Activated naive CD8-positive, alpha-beta T cell treated with anti-CD3 and anti-CD28 coated beads for 36 hours (primary cell): Measurements from ENCODE around the gene EML4. TPM values are rescaled to one million over a fixed set of nuclear protein-coding genes. Genes with fewer than 3 reads are reported as not detected.

ENCODE experiments used
- DNase-seq: peaks from one replicate; pipeline ENCODE4 v3.0.0; 2021
- H3K27ac Mint-ChIP-seq: one replicate; pipeline ENCODE4 v1.8.0; 2022; ENCODE audit warnings: mild to moderate bottlenecking, moderate library complexity, mixed read lengths
- H3K27me3 Mint-ChIP-seq: one replicate; pipeline ENCODE4 v1.8.0; 2022; ENCODE audit warnings: mild to moderate bottlenecking, mixed read lengths
- H3K36me3 Mint-ChIP-seq: one replicate; pipeline ENCODE4 v1.8.0; 2021; ENCODE audit warnings: mild to moderate bottlenecking, mixed read lengths
- H3K4me1 Mint-ChIP-seq: one replicate; pipeline ENCODE4 v1.8.0; 2021; ENCODE audit warnings: mixed read lengths
- H3K4me3 Mint-ChIP-seq: one replicate; pipeline ENCODE4 v1.8.0; 2022; ENCODE audit warnings: mild to moderate bottlenecking, moderate library complexity, mixed read lengths
- H3K9me3 Mint-ChIP-seq: one replicate; pipeline ENCODE4 v1.8.0; 2022; ENCODE audit warnings: mixed read lengths
- total RNA-seq, 2 experiments: library from RNA; stranded (reverse); gene quantifications; one replicate each; pipeline ENCODE4 v1.2.3, GENCODE V29; 2021

EML4 gene
- total RNA-seq, 2 experiments from 2014 or later: 60.0 to 64.6 TPM

GRCh38 chr2:42178335-42178734 is 9.2 kb downstream of the EML4 start:
- H3K27ac Mint-ChIP-seq: no peak overlapping the region
- no peak overlapping the region for H3K4me3 Mint-ChIP-seq
- no peaks in the 10 kb centered on the region for H3K27me3 Mint-ChIP-seq
- no peak for DNase-seq
- H3K4me1 Mint-ChIP-seq: peaks cover 61% of the 10 kb centered on the region
- H3K9me3 Mint-ChIP-seq: peaks cover 1% of the 10 kb centered on the region
- peaks cover 23% of the 10 kb centered on the region for H3K36me3 Mint-ChIP-seq

DNA sequence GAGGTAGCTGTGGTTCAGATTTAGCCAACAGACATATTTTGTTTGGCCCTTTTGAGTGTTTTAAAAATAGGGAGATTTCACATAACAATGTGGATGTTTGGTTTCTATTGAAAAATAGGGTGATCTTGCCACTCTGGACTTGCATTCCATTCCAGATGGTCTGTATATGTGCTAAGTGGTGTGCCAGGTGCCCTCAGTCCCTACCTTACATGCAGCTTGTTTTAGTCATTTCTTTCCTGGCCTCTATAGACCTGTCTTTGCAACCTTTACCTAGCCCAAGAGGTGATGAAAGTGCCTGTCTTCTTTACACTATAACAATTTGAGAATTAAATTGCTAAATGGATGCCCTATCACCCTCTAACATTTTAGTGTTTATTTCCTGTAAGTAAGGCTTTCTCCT is 11.1 kb downstream of the EML4 start:
- peak overlapping the region; percentile 46 for H3K27ac Mint-ChIP-seq
- H3K36me3 Mint-ChIP-seq: peaks cover 23% of the 10 kb centered on the region
- H3K4me3 Mint-ChIP-seq: no peak overlapping the region
- peaks cover 1% of the 10 kb centered on the region for H3K9me3 Mint-ChIP-seq
- H3K4me1 Mint-ChIP-seq: peaks cover 66% of the 10 kb centered on the region
- H3K27me3 Mint-ChIP-seq: no peaks in the 10 kb centered on the region
- no peak for DNase-seq

GRCh38 chr2:42182654-42183308 is 13.6 kb downstream of the EML4 start:
- DNase-seq: no peak
- H3K4me3 Mint-ChIP-seq: no peak overlapping the region
- no peaks in the 10 kb centered on the region for H3K27me3 Mint-ChIP-seq
- no peak overlapping the region for H3K27ac Mint-ChIP-seq
- H3K4me1 Mint-ChIP-seq: peaks cover 62% of the 10 kb centered on the region
- H3K9me3 Mint-ChIP-seq: peaks cover 1% of the 10 kb centered on the region
- H3K36me3 Mint-ChIP-seq: peaks cover 21% of the 10 kb centered on the region

- no peak overlapping the region for H3K4me3 Mint-ChIP-seq
- no peak overlapping the region for H3K27ac Mint-ChIP-seq
- H3K9me3 Mint-ChIP-seq: peaks cover 1% of the 10 kb centered on the region
- H3K36me3 Mint-ChIP-seq: peaks cover 22% of the 10 kb centered on the region
- no peaks in the 10 kb centered on the region for H3K27me3 Mint-ChIP-seq
- peaks cover 57% of the 10 kb centered on the region for H3K4me1 Mint-ChIP-seq
- no peak for DNase-seq
Observed at GRCh38 chr2:42183775-42184174, 14.6 kb downstream of the EML4 start.

- Mint-ChIP-seq H3K4me3 (peak overlapping the region; percentile 44), H3K27ac (peak overlapping the region; percentile 35), H3K9me3 (peaks cover 1% of the 10 kb centered on the region), H3K36me3 (peaks cover 22% of the 10 kb centered on the region), H3K27me3 (no peaks in the 10 kb centered on the region), H3K4me1 (peaks cover 58% of the 10 kb centered on the region)
- DNase-seq: no peak
Observed at GRCh38 chr2:42184346-42184745, 15.2 kb downstream of the EML4 start.

DNA sequence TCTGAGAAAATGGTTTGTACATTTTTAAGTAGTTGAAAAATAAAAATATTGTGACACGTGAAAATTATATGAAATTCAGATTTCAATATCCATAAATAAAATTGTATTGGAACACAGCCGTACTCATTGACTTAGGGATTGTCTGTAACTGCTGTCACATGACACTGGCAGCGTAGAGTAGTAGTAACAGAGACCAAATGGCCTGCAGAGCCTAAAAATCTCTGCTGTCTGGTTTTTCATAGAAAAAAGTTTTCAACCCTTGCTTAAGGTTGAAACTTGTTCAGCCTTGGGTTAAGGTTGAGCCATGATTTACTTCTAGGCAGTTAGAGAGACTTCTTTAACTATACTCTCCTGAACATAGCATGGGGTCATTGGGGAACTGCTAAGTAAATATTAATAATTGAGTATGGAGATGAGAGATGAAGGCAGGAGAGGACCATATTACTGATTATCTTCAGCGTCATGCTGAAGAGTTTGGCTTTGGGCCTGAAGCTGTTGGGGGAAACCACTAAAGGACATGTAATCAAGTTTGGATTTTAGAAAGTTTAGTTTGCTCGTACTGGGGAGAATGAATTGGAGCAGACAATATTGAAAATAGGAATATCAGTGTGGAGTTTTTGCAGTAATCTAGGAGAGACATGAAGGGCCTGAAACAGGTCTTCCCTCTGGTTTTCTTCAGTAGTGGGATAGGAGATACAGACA is 16.2 kb downstream of the EML4 start:
- no peak for DNase-seq
- peaks cover 1% of the 10 kb centered on the region for H3K9me3 Mint-ChIP-seq
- no peak overlapping the region for H3K4me3 Mint-ChIP-seq
- H3K27ac Mint-ChIP-seq: no peak overlapping the region
- H3K27me3 Mint-ChIP-seq: no peaks in the 10 kb centered on the region
- H3K4me1 Mint-ChIP-seq: peaks cover 54% of the 10 kb centered on the region
- H3K36me3 Mint-ChIP-seq: peaks cover 22% of the 10 kb centered on the region

DNA sequence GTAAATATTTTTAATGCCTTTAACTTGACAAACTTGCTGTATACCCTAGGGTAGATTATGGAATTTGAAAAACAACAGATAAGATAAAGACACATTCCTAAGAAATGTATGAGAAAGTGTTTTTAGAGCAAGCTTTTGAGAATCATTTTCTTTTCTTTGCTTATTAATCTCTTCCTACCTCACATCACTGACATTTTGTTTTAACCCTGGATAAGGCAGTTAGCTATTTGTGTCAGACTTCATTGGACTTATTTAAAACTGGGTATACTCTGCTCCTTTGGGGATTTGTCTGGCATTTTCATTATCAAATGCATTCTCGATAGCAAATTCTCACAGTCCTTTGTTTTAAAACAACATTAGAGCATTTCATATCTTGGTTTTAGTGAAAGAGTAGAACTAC is 17.2 kb downstream of the EML4 start:
- Mint-ChIP-seq H3K27me3 (no peaks in the 10 kb centered on the region), H3K4me3 (no peak overlapping the region), H3K4me1 (peaks cover 50% of the 10 kb centered on the region), H3K36me3 (peaks cover 20% of the 10 kb centered on the region), H3K27ac (no peak overlapping the region), H3K9me3 (peaks cover 1% of the 10 kb centered on the region)
- DNase-seq: no peak

- H3K36me3 Mint-ChIP-seq: peaks cover 17% of the 10 kb centered on the region
- no peak overlapping the region for H3K4me3 Mint-ChIP-seq
- peaks cover 47% of the 10 kb centered on the region for H3K4me1 Mint-ChIP-seq
- no peaks in the 10 kb centered on the region for H3K27me3 Mint-ChIP-seq
- DNase-seq: no peak
- no peak overlapping the region for H3K27ac Mint-ChIP-seq
- no peaks in the 10 kb centered on the region for H3K9me3 Mint-ChIP-seq
Observed at GRCh38 chr2:42186945-42187632, 17.9 kb downstream of the EML4 start.

DNA sequence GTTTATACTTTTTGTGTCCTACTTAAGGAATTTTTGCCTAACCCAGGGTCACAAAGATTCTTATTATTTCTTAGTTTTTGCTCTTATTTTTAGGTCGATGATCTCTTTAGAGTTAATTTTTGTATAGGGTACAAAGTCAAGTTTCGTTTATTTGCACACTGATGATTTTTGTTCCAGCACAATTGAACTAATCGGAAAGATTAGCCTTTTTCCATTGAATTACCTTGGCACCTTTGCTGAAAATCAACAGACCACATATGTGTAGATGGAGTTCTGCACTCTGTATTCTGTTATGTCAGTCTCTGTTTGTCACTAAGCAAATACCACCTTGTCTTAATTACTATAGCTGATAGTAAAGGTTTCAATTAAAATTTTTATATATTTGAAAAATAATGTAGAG is 18.7 kb downstream of the EML4 start:
- Mint-ChIP-seq H3K36me3 (peaks cover 11% of the 10 kb centered on the region), H3K27me3 (no peaks in the 10 kb centered on the region), H3K4me3 (no peak overlapping the region), H3K9me3 (no peaks in the 10 kb centered on the region), H3K4me1 (peaks cover 47% of the 10 kb centered on the region), H3K27ac (no peak overlapping the region)
- no peak for DNase-seq

DNA sequence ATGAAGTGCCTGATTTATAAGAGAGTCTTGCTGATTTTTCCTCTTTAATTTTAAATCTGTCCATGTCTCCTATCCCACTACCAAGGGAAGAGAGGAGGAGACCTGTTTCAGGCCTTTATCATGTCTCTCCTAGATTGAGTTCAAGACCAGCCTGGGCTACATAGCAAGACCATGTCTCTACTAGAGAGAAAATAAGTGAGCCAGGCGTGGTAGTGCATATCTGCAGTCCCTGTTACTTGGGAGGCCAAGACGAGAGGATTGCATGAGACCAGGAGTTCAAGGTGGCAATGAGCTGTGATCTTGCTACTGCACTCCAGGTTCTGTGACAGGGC is 20.0 kb downstream of the EML4 start:
- no peak for DNase-seq
- Mint-ChIP-seq H3K27ac (no peak overlapping the region), H3K4me1 (peaks cover 52% of the 10 kb centered on the region), H3K36me3 (peaks cover 11% of the 10 kb centered on the region), H3K9me3 (no peaks in the 10 kb centered on the region), H3K4me3 (no peak overlapping the region), H3K27me3 (no peaks in the 10 kb centered on the region)

GRCh38 chr2:42190191-42190590 is 21.0 kb downstream of the EML4 start:
- H3K27me3 Mint-ChIP-seq: no peaks in the 10 kb centered on the region
- H3K4me1 Mint-ChIP-seq: peaks cover 51% of the 10 kb centered on the region
- H3K9me3 Mint-ChIP-seq: no peaks in the 10 kb centered on the region
- H3K27ac Mint-ChIP-seq: no peak overlapping the region
- no peak for DNase-seq
- peaks cover 8% of the 10 kb centered on the region for H3K36me3 Mint-ChIP-seq
- H3K4me3 Mint-ChIP-seq: no peak overlapping the region

GRCh38 chr2:42191285-42192009 is 22.3 kb downstream of the EML4 start:
- H3K27me3 Mint-ChIP-seq: no peaks in the 10 kb centered on the region
- no peak overlapping the region for H3K4me3 Mint-ChIP-seq
- H3K4me1 Mint-ChIP-seq: peaks cover 52% of the 10 kb centered on the region
- no peaks in the 10 kb centered on the region for H3K9me3 Mint-ChIP-seq
- peak overlapping the region; percentile 37 for H3K27ac Mint-ChIP-seq
- H3K36me3 Mint-ChIP-seq: peaks cover 10% of the 10 kb centered on the region
- DNase-seq: no peak

DNA sequence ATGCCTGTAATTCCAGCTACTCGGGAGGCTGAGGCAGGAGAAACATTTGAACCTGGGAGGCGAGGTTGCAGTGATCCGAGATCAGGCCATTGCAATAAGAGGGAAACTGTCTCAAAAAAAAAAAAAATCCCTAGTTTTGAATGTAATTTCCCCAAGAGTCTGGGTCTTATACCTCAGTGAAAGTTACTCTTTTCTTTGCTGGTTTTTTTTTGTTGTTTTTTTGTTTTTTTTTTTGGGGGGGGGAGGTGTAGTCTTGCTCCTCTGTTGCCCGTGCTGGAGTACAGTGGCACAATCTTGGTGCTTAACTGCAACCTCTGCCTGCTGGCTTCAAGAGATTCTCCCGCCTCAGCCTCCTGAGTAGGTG is 22.8 kb downstream of the EML4 start:
- Mint-ChIP-seq H3K36me3 (peaks cover 10% of the 10 kb centered on the region), H3K4me1 (peaks cover 55% of the 10 kb centered on the region), H3K27ac (no peak overlapping the region), H3K27me3 (no peaks in the 10 kb centered on the region), H3K9me3 (no peaks in the 10 kb centered on the region), H3K4me3 (no peak overlapping the region)
- DNase-seq: no peak

DNA sequence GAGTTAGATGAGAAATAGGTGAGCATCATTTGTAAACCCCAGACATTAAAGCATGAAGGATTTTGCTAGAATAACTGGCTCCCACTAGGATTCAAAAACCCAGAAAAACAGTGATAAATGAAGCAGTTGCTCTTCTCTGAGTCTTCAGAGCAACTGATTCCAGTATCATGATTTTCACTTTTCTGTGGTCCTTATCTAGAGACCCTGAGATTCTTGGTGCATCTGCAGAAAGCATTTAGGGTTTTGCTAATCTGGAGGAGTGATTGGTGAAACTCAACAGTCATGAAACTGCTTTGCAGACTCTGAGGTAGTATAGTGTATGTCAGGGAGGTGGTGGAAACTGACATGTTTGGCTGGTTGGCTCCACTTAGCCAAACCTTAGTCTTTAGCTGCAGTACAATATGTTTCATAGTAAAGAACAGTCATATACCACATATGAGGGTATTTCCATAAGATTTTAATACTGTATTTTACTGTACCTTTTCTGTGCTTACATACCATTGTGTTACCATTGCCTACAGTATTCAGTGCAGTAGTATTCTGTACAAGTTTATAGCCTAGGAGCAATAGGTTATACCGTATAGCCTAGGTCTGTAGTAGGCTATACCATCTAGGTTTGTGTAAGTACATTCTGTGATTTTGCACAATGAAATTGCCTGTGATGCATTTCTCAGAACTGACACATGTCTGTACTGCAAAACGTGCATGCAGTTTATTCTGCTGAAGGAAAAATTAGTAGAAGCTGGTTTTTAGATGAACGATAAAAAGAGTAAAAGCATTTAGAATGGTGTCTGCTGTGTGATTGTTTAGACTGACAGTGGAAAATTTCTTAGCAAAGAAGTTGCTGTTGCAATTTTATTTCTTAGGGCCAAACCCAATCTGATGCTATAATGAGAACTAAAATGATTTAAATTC is 23.8 kb downstream of the EML4 start:
- Mint-ChIP-seq H3K36me3 (peaks cover 4% of the 10 kb centered on the region), H3K27me3 (no peaks in the 10 kb centered on the region), H3K9me3 (no peaks in the 10 kb centered on the region), H3K4me3 (no peak overlapping the region), H3K4me1 (peaks cover 49% of the 10 kb centered on the region), H3K27ac (no peak overlapping the region)
- DNase-seq: no peak
